Activated naive CD4-positive, alpha-beta T cell treated with anti-CD3 and anti-CD28 coated beads, Interleukin-2, amount 50 U/mL, for 72 hours (primary cell): Measurements from ENCODE around the gene PHKA1. TPM values are rescaled to one million over a fixed set of nuclear protein-coding genes. Genes with fewer than 3 reads are reported as not detected.
A peak's percentile ranks its signal among the peaks of the same experiment; 100 is the strongest.
"Not testable (repeated sequence)": the region's sequence is repeated elsewhere in the genome, so short reads cannot be mapped to it uniquely, and the experiment has no call there.

Experiments
- ATAC-seq, 2 donors: fragments of 150-1000 bp; cut with Tn5 transposase; 2 replicates each; pipeline ENCODE4 v1.10.0; 2021; ENCODE audit warnings: mild to moderate bottlenecking in 2 of 2, moderate library complexity in 2 of 2
- DNase-seq, 2 donors: peaks; one replicate each; pipeline ENCODE4 v3.0.0; 2021 to 2022; ENCODE audit warnings: low spot score in 2 of 2
- H3K27ac Mint-ChIP-seq, 2 donors: one replicate each; pipeline ENCODE4 v1.8.0; 2022; ENCODE audit warnings: mild to moderate bottlenecking in 2 of 2, mixed read lengths in 2 of 2
- H3K36me3 Mint-ChIP-seq, 2 donors: one replicate each; pipeline ENCODE4 v1.8.0; 2022; ENCODE audit warnings: mixed read lengths in 2 of 2
- H3K9me3 Mint-ChIP-seq, 2 donors: one replicate each; pipeline ENCODE4 v1.8.0; 2022; ENCODE audit warnings: mixed read lengths in 2 of 2
- total RNA-seq, 2 donors: library from RNA; stranded (reverse); gene quantifications; one replicate each; pipeline ENCODE4 v1.2.3, GENCODE V29; 2022

The PHKA1 gene
- 1 to 10 TPM; 4.8 to 8.4 TPM for total RNA-seq

DNA sequence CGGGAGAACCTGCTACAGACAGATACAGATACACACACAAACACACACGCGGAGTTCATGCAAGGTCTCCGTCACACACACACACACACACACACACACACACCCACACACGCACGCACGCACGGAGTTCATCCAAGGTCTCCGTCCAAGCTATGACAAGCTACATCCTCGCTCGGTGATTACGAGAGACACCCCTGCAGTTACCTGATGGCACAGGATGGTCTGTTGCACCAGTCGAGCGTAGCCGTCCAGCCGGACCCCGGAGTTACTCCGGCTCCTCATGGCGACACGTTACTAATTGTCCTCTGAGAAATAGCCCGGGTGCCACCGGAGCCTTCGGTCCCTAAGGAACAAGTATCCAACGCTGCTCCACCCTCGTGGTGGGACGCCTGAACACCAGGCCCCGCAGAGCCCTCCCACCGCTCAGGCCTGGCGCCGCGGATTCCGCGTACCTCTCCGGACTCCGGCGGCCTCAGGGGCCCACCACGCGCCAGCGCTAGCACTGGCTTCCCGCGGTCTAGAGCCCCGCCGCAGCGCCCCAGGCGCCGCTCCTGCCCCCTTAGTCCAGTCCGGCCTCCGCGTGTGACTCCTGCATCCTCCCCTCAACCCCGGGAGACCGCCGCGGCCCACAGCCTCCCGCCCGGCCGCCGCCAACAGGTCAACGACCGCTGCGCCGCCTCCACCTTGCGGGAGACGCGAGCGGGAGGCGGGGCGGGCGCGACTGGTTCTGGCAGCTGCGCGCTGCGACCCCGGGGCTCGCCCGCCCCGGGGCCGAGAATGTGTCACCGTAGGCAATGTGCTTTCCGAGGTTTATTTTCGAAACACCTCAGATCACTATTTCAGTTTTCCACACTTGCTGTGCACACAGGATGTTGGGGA lies at the start of gene PHKA1:
TSS of gene PHKA1 (minus strand) at position 708 of the 879 bp plus-strand sequence. CDS start at position 282, 426 bp downstream.
- H3K27ac Mint-ChIP-seq = peak within 1 kb of the TSS; percentile 22 to 82
- not testable (repeated sequence) for H3K36me3 Mint-ChIP-seq, H3K9me3 Mint-ChIP-seq
- DNase-seq = peak; percentile 56 to 63
- peak; percentile 83 to 92 for ATAC-seq

DNA sequence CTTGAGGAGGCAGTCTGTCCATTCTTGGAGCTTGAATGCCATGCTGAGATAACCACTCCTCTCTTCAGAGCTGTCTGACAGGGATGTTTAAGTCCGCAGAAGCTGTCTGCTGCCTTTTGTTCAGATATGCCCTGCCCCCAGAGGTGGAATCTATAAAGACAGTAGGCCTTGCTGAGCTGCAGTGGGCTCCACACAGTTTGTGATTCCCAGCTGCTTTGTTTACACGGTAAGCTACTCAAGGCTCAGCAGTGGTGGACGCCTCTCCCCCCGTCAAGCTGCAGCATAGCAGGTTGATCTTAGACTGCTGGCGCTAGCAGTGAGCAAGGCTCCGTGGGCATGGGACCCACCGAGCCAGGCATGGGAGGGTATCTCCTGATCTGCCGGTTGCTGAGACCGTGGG lies 46.3 kb upstream of the PHKA1 start:
- H3K9me3 Mint-ChIP-seq, H3K36me3 Mint-ChIP-seq, H3K27ac Mint-ChIP-seq, DNase-seq, ATAC-seq: not testable (repeated sequence)

DNA sequence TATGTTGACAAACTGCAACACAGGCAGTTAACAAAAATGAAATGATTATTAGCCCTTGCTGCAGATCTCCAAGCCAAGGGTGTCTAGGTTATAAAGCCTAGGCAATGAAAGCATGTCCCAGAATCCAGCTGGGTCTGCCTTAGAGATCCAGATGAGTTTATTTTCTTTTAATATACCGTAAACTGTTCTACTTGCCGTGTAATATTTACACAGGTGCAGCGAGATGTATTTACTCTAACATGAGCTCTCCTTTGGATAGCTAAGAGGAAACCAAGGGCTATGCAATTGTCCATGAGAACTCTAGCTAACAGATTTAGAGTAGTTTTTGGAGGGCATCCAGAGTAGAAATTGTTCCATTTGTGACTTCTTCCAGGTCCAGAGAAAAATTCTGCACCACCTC lies 34.4 kb upstream of the PHKA1 start:
- H3K36me3 Mint-ChIP-seq, ATAC-seq, DNase-seq, H3K27ac Mint-ChIP-seq, H3K9me3 Mint-ChIP-seq: not testable (repeated sequence)

DNA sequence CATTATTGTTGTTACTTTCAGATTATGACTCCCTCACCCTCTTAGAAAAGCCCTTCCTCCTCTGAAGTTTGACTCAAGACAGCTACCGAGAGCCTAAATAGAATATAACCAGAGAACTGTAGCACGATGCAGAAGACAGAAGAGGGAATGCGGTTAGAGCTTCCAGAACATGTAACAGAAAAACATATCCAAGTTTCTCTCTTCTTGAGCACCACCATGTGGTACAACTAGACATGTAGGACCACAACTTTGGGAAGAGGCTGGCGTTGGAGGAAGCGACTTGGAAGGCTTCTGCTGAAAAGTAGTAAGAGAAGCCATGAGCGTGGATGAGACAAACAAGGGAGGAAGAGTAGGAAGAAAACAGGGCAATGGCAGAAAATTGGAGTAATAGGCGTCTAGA lies 31.4 kb upstream of the PHKA1 start:
- not testable (repeated sequence) for H3K36me3 Mint-ChIP-seq

DNA sequence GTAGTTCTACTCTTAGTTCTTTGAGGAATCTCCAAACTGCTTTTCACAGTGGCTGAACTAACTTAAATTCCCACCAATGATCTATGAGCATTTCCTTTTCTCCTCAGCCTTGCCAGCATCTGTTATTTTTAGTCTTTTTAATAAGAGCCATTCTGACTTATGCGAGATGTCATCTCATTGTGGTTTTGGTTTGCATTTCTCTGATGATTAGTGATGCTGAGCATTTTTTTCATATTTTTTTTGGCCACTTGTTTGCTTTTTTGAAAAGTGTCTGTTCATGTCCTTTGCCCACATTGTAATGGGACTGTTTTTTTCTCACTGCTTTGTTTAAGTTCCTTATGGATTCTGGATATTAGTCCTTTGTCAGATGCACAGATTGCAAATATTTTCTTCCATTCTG lies 21.5 kb upstream of the PHKA1 start:
- no peak for ATAC-seq
- H3K36me3 Mint-ChIP-seq = no peaks in the 10 kb centered on the region
- DNase-seq = no peak
- no peaks in the 10 kb centered on the region for H3K9me3 Mint-ChIP-seq
- H3K27ac Mint-ChIP-seq = no peak overlapping the region

More for the DNA sequence above, 31.4 kb upstream of the PHKA1 start:
- H3K9me3 Mint-ChIP-seq, DNase-seq, ATAC-seq, H3K27ac Mint-ChIP-seq: not testable (repeated sequence)

DNA sequence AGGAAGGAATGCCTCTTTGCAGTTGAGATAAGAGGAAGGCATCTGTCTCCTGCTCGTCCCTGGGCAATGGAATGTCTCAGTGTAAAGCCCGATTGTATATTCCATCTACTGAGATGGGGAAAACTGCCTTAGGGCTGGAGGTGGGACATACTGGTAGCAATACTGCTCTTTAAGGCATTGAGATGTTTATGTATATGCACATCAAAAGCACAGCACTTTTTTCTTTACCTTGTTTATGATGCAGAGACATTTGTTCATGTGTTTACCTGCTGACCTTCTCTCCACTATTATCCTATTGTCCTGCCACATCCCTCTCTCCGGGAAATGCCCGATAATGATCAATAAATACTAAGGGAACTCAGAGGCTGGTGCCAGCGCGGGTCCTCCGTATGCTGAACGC lies 19.5 kb upstream of the PHKA1 start:
- not testable (repeated sequence) for ATAC-seq, H3K27ac Mint-ChIP-seq, H3K36me3 Mint-ChIP-seq, DNase-seq, H3K9me3 Mint-ChIP-seq

DNA sequence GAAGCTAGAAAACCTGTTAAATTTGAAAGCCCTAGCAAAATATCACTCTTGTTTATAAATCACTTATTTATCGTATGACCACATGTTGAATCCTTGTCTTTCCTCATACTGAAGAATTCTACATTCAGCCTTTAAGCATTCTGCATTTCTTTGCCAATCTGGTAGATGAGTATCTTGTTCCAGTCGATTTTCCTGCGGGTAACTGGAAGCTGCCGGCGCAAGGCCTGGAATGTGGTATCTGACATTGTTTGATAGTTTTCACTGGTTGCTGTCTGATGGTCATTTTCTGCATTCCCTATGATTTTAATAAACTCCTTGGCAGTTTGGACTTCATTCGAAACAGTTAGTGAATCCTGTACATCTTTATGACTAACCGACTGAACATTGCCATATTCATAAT lies 13.7 kb upstream of the PHKA1 start:
- H3K36me3 Mint-ChIP-seq = no peaks in the 10 kb centered on the region
- H3K27ac Mint-ChIP-seq = no peak overlapping the region
- ATAC-seq = no peak
- no peak for DNase-seq
- H3K9me3 Mint-ChIP-seq = no peaks in the 10 kb centered on the region

DNA sequence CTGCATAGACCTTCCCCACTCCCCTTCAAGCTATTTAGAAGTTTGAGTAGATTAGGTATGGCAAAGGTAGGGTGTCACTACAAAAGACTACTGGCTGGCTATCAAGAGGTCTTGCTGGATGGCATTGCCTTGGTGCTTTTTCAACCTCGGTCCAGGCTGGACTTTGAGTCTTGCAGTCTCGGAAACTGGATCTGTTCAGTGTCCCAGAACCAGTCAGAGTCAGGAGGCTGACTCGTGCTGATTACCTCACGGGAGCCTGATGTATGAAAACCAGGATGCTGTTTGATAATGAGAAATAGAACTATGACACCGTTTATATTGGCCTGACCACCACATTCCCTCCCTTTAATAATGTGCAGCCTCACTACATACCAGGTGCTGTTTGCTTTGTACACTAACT lies 2.7 kb upstream of the PHKA1 start:
- Mint-ChIP-seq H3K36me3 (peaks cover 0 to 7% of the 10 kb centered on the region in 2 donors), H3K27ac (no peak overlapping the region), H3K9me3 (no peaks in the 10 kb centered on the region)
- DNase-seq = no peak
- ATAC-seq = no peak

DNA sequence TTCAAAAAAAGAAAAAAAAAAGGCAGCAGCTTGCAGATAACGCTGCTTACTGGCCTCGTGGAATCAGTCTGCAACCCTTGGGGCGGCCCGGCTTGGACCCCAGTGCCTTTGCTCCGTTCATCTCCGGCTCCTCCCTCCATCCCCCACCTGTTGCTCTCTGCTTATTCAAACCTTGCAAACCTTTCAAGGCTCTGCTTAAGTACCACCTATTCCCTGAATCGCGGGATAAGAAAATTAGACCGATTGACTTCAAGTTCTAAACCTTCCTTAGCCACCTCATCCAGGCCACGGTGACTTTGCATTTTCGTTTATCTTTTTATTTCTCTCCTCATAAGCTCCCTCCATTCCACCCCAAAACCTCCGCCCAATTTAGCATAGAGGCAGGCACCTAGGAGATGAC lies 1.4 kb upstream of the PHKA1 start:
- no peak overlapping the region for H3K27ac Mint-ChIP-seq
- peaks cover 0 to 7% of the 10 kb centered on the region in 2 donors for H3K36me3 Mint-ChIP-seq
- DNase-seq (no peak), ATAC-seq (no peak)
- H3K9me3 Mint-ChIP-seq = no peaks in the 10 kb centered on the region

DNA sequence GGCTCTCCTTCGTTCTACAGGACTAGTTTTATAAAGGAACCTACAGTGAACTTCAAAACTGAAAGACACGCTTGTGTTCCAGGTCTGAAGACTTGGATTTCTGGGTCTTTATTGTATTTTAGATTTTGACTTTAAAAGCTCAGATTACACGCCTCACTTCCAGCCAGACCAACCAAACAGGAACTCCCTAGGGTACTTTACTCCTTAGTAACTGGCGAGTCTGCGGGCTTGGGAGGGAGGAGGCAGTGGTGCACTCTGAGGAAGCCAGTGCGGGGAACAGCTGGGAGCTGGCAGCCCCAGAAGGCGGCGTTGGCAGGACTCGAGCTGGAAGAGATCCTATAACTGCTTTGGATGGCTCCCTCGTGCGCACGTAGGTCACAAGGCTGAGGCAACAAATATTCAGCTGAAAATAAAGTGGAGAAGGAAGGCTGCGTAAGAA lies 391 bp upstream of the PHKA1 start:
- Mint-ChIP-seq H3K27ac (peak overlapping the region; percentile 22 to 82), H3K36me3 (peaks cover 0 to 7% of the 10 kb centered on the region in 2 donors)
- peak; percentile 32 to 40 for ATAC-seq

DNA sequence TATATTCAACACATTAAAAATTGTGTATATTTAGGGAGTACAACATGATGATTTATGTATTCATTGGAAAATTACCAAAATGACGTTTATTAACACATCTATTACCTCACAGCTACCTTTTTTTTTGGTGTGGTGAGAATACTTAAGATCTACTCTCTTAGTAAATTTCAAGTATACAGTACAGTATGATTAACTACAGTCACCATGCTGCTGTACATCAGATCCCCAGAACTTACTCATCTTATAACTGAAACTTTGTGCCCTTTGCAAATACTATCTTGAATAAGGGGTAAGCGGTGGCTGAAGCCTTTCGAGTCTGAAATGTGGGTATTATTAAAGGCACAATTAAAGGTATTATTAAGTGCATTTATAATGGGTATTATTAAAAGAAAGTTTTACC lies 976 bp downstream of the PHKA1 start:
- Mint-ChIP-seq H3K27ac (peak overlapping the region in 1 of 2 donors; percentile 39), H3K9me3 (no peaks in the 10 kb centered on the region), H3K36me3 (peaks cover 0 to 7% of the 10 kb centered on the region in 2 donors)
- no peak for DNase-seq
- peak; percentile 37 to 59 for ATAC-seq

More for the DNA sequence above, 391 bp upstream of the PHKA1 start:
- H3K9me3 Mint-ChIP-seq = no peaks in the 10 kb centered on the region
- DNase-seq = peak in 1 of 2 donors; percentile 3

DNA sequence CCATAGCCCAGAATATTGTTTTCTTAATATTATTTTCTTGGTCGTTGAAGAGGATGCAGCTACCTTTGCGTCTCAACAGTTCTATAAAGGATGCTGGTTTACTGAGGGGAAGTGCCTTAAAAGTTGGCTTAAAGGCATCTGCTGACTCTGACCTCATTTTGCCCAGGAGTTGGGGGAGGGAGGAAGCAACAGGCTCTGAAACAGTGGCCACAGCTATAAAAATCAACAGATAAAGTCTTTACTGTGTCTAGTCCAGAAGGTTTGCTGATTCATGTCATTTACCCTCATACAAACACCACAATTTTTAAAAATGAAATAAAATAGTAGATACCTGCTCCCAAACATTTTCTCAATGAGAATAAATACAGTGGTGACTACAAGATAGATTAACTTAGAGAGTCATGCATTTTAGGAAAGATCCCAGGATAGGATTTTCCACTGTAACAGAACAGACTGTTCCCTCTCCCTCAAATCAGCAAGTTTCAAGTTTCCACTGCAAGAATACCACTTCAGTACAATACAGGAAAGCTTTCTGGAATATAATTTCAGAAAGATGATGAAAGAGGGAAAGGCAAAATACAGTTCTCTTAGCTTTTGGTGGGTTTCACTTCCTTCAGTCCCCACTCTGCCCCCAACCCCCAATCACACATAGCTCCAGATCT lies 1.9 kb downstream of the PHKA1 start:
- DNase-seq = no peak
- no peak for ATAC-seq
- H3K36me3 Mint-ChIP-seq = peaks cover 0 to 7% of the 10 kb centered on the region in 2 donors
- H3K9me3 Mint-ChIP-seq = no peaks in the 10 kb centered on the region
- H3K27ac Mint-ChIP-seq = no peak overlapping the region

DNA sequence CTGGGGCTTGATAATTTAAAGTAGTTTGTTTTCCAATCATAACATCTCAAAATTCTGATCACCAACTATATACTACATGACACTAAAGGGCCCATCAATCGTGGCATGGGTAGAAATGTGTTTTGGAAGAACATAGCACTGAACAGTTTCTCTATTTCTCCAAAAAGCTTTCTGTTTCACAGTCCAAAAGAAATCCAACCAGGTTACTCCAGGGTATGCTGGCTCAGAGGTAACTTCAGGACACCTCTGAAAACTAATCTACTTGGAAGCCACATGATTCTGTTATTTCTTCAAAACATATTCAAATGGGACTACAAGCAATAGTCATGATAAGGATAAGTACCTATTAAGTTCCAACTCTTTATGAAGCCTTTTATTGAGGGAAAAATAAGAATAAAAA lies 8.3 kb downstream of the PHKA1 start:
- H3K27ac Mint-ChIP-seq = no peak overlapping the region
- H3K9me3 Mint-ChIP-seq = no peaks in the 10 kb centered on the region
- ATAC-seq = no peak
- DNase-seq = no peak
- H3K36me3 Mint-ChIP-seq = peaks cover 0 to 15% of the 10 kb centered on the region in 2 donors

DNA sequence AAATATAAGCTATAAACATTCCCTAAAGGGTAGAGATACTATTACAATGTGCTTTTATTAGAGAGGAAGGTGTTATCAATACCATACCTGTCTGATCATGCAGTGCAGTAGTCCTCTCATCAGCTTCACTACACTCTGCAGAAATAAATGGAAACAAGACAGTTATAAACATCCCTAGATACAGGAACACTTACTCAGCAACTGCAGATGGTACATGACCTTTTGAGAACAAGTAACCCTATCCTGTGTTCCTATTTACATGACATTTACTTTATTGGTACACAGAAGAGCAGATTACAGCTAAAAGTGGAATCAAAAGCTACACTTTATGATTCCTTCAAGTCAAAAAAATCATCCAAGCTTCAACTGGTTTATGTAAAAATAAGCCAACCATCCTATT lies 9.0 kb downstream of the PHKA1 start:
- H3K36me3 Mint-ChIP-seq = peaks cover 0 to 15% of the 10 kb centered on the region in 2 donors
- H3K27ac Mint-ChIP-seq = no peak overlapping the region
- no peaks in the 10 kb centered on the region for H3K9me3 Mint-ChIP-seq
- ATAC-seq (no peak), DNase-seq (no peak)

DNA sequence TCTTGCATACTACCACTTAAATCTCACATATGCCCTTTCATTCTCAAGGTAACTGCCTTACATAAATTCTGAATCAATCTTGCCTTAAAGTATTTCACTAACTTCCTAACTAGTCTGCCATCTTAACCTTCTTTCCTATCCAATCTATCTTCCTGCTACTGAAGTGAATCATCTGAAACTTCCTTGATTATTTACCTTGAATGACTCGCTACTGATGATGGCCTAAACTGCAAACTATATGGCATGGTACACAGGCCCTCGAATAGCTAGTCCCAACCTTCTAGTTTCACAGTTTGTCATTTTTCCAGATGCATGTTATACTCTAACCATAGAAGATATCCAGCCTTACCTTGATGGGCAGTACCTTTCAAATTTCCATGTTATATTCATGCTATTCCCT lies 19.9 kb downstream of the PHKA1 start:
- Mint-ChIP-seq H3K36me3 (peaks cover 4 to 6% of the 10 kb centered on the region in 2 donors), H3K27ac (no peak overlapping the region), H3K9me3 (no peaks in the 10 kb centered on the region)
- no peak for ATAC-seq
- DNase-seq = no peak

DNA sequence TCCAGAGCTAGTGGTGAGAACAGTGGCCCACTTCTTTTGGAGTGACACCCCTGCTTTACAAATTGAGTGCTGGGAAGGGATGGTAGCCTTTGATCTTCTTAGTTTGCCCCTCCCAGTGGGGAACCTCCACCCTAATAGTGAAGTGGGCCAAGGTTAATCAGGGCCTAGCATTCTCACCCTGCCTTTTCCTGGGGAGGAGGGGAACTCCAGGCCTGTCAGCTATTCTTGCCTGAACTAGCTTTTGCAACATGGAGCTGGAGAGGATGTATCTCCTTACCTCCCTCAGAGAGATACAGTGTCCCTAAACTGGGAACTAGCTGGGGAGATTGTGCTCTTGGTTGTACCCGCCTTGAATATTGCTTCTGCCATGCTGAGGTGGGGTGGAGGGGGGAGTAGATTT lies 20.6 kb downstream of the PHKA1 start:
- Mint-ChIP-seq H3K9me3 (no peaks in the 10 kb centered on the region), H3K36me3 (peaks cover 4 to 6% of the 10 kb centered on the region in 2 donors), H3K27ac (no peak overlapping the region)
- no peak for ATAC-seq
- no peak for DNase-seq

DNA sequence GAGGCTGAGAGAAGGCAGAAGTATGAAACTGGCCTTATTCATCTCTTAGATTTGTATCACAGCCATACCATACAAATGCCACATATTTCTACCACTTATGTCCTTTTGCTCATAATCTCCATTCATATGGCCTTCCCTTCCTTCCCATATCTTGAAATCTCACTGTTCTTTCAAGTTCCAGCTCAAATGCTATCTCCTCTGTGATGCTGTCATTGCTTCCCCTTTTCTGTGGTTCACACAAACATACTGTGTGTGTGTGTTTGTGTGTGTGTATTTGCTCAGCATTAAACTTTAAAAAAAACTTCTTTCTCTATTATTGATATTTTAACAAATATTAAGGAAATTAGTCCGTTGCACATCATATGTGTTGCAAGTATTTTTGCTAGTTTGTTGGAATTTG lies 26.7 kb downstream of the PHKA1 start:
- H3K36me3 Mint-ChIP-seq = no peaks in the 10 kb centered on the region

More for the DNA sequence above, 26.7 kb downstream of the PHKA1 start:
- Mint-ChIP-seq H3K9me3 (no peaks in the 10 kb centered on the region), H3K27ac (no peak overlapping the region)
- DNase-seq (no peak), ATAC-seq (no peak)
